ENCODE measurements around the gene DHX57. TPM values are rescaled to one million over a fixed set of nuclear protein-coding genes. Genes with fewer than 3 reads are reported as not detected.

Gene DHX57
- total RNA-seq, 1 donor from 2014 or later, result 17.0 TPM

DNA sequence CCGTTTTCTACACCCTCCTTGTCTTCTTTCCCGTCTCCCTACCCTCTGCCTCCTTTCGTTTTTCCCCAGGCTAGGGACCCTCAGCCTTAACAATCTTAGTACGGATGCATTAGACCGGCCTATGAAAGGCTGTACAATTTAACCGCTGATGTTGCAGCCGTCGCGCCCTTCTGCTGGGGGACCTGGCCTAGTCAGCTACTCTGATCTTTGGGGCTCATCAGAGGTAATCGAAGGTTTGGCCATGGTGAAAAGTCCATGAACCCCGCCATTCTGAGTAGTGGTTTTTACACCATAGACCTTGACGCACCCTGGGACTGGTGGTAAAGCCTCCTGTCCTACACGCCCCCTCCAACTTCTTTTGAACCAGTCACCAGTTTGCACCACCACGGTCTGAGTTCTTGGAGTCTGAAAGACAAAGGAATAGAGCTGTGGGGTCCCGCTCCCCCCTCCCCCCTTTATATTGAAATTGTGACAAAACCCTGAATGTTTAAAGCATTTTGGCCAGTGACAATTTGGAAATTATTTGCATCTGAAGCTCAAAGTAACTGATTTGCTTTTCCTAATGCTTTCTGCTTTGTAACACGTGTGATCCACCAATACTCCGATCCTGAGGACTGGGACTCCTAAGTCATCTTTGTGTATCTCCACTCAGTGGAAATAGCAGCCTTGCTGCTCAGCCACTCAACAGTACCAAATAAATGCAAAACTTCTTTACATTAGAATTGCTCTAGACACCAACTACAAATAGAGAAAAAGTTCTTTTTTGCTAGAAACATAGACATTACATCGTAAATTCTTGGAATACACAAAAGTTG lies 123.9 kb downstream of the DHX57 start:
- intact Hi-C loops (cut with micrococcal nuclease), result loop anchor here (1.0 to 5.0 kb wide), 7 partner anchors 26 to 675 kb away; partner anchors contain the start of genes ATL2, CYP1B1, GALM and GEMIN6

GRCh38 chr2:38750891-38751595 lies 124.7 kb downstream of the DHX57 start, which contains the start of gene SRSF7:
Gene SRSF7 (minus strand): TSS chr2:38751361. CDS start chr2:38751256, 105 bp downstream.
- intact Hi-C loops (cut with micrococcal nuclease), result loop anchor here (1.0 to 5.0 kb wide), 7 partner anchors 27 to 674 kb away; partner anchors contain the start of genes ATL2, CYP1B1, GALM and GEMIN6

GRCh38 chr2:38750011-38750890 lies 125.5 kb downstream of the DHX57 start:
- intact Hi-C loops (cut with micrococcal nuclease), result loop anchor here (2.0 to 5.0 kb wide), 4 partner anchors 83 to 673 kb away; partner anchors contain the start of genes CYP1B1 and GALM

GRCh38 chr2:38748943-38749804 lies 126.6 kb downstream of the DHX57 start:
- intact Hi-C loops (cut with micrococcal nuclease), result no loop called here

GRCh38 chr2:38748391-38748790 lies 127.3 kb downstream of the DHX57 start:
- intact Hi-C loops (cut with micrococcal nuclease), result no loop called here

DNA sequence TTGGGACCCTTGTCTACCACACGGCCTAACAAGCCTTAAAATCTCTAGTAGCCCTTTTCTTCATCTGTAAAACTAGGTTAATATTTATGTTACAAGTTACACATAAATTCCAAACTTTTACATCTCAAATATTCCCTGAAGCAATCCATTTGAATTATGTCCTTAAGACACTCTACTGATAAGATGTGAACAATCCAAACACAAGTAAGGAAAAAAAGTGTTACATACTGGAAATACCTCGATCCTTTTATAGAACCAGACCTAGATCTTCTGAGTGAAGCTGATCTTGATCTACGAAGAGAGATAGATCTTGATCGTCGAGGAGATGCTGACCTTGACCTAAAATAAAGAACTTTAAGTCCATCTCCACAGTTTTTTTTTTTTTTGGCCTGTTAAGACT lies 127.9 kb downstream of the DHX57 start:
- intact Hi-C loops (cut with micrococcal nuclease), result no loop called here

Other genes starting within 250 kb of the DHX57 start
- 51.0 and 54.2 TPM in 2 replicates for gene GALM, start 209.8 kb downstream of the DHX57 start, total RNA-seq
- 316 and 333 TPM in 2 replicates for gene SRSF7, start 124.6 kb downstream of the DHX57 start, total RNA-seq
- 18.9 and 19.2 TPM in 2 replicates for gene GEMIN6, start 97.7 kb downstream of the DHX57 start, total RNA-seq
- gene MORN2, start within 50 bp of the DHX57 start, total RNA-seq, result 1.4 and 2.4 TPM in 2 replicates
- gene ARHGEF33, start 13.9 kb upstream of the DHX57 start, total RNA-seq, result 0.32 TPM in 1 of 2 replicates, not detected in the other
- 252 and 273 TPM in 2 replicates for gene SOS1, start 245.1 kb upstream of the DHX57 start, total RNA-seq

All from T-helper 2 cell treated with Interferon-gamma antibody and Interleukin-4, amounts not matched to agents 100 ng/mL and 5 ng/mL, for 36 hours (primary cell).